Measurements from ENCODE around the gene CUBN.

DNA sequence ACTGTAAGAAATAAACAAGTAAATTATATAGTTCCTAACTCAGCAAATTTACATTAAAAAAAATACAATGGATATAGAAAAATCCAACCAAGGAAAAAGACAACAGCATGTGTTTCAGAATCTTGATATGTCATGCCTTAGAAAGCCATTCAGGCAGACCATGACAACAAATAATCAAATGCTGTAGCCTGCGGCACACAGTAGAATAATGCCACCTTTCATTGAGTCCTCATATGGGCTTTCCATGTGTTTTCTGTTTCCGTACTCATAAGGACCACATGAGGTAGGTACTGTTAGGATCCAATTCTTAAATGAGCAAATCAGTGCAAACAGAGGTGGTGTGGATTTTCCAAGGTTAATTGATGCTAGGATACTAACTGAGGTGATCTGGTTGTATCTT, 138.6 kb downstream of the CUBN start:
- no peak for TF ChIP-seq POLR2A (IDR thresholded peaks at IDR 0.05)
- TF ChIP-seq, protein P1, sequence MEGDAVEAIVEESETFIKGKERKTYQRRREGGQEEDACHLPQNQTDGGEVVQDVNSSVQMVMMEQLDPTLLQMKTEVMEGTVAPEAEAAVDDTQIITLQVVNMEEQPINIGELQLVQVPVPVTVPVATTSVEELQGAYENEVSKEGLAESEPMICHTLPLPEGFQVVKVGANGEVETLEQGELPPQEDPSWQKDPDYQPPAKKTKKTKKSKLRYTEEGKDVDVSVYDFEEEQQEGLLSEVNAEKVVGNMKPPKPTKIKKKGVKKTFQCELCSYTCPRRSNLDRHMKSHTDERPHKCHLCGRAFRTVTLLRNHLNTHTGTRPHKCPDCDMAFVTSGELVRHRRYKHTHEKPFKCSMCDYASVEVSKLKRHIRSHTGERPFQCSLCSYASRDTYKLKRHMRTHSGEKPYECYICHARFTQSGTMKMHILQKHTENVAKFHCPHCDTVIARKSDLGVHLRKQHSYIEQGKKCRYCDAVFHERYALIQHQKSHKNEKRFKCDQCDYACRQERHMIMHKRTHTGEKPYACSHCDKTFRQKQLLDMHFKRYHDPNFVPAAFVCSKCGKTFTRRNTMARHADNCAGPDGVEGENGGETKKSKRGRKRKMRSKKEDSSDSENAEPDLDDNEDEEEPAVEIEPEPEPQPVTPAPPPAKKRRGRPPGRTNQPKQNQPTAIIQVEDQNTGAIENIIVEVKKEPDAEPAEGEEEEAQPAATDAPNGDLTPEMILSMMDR (IDR thresholded peaks at IDR 0.05) = no peak
